Mucosa of descending colon (tissue), 3 donors: ENCODE data around the gene NKX1-1. TPM values are rescaled to one million over a fixed set of nuclear protein-coding genes. Genes with fewer than 3 reads are reported as not detected.

Source experiments
- ATAC-seq: fragments of 200-7000 bp; cut with Tn5 transposase; one replicate; pipeline ENCODE4 v1.9.1; 2020; ENCODE audit warnings: mild to moderate bottlenecking, moderate library complexity
- DNase-seq, 3 donors: peaks; one replicate each; pipeline ENCODE4 v3.0.0-alpha.2; 2020
- H3K36me3 ChIP-seq: fragments of 200-600 bp; one replicate; pipeline ENCODE4 v1.8.0; 2021; ENCODE audit warnings: low read depth, mild to moderate bottlenecking
- H3K4me1 ChIP-seq: fragments of 200-600 bp; one replicate; pipeline ENCODE4 v1.8.0; 2021; ENCODE audit warnings: low read depth, mild to moderate bottlenecking
- H3K4me3 ChIP-seq: fragments of 200-600 bp; one replicate; pipeline ENCODE4 v1.8.0; 2021; ENCODE audit warnings: mild to moderate bottlenecking
- H3K9me3 ChIP-seq: fragments of 200-600 bp; one replicate; pipeline ENCODE4 v1.8.0; 2021; ENCODE audit warnings: mild to moderate bottlenecking
- CTCF ChIP-seq: fragments of 200-600 bp; IDR thresholded peaks from one replicate; pipeline ENCODE4 v1.8.0; 2022; ENCODE audit warnings: antibody characterized with exemption, mild to moderate bottlenecking
- intact Hi-C, 2 donors: fragments of 100-400 bp; cut with DNase I in 1 of 2; cut with micrococcal nuclease in 1 of 2; formaldehyde crosslinking; loops; one replicate each; pipeline versions ENCODE4 v1.11.0 to v1.11.1; 2022; cut with DNase I, micrococcal nuclease
- total RNA-seq, 3 donors: library from RNA; stranded (reverse); fragmentation: NEBNext Ultra II Directional in 2 of 3; extraction: Animal tissue kit (Norgen Biotek cat#: 25700) in 2 of 3; gene quantifications; one replicate each; pipeline versions ENCODE4 v1.2.1 to v1.2.4, GENCODE V29; 2021 to 2023
- donor health status: DM: no; HTN: no; CAD: no; lungs with moderate emphysema.
- donor health status: DM: no; HTN: no; CAD: no.
- donor health status: DM: no; HTN: yes; CAD: no.

The NKX1-1 gene
- total RNA-seq, 3 donors from 2014 or later = not detected

GRCh38 chr4:1449833-1450741, 43.8 kb upstream of the NKX1-1 start:
- no peaks in the 10 kb centered on the region for H3K4me1 ChIP-seq
- no peaks in the 10 kb centered on the region for H3K9me3 ChIP-seq
- intact Hi-C loops = no loop called here
- ATAC-seq (no peak), DNase-seq (no peak)
- TF ChIP-seq CTCF = no peak
- H3K4me3 ChIP-seq = no peak overlapping the region
- no peaks in the 10 kb centered on the region for H3K36me3 ChIP-seq

DNA sequence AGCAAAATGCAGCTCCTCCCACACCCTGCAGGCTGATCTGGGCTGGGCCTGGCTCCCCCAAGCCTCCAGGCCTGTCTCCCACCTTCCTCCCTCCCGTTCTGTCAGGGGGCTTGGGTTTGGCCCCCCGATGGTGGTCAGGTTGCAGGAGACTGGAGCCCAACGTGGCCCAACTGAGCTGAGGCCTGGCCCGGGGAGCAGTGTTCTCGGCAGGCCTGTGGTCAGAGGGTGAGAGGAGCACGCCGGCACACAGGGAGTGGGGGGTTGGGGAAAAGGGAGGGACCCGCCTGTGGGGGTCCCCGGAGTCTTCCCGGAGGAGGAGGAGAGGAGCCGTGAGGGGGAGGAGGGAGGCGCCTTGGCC, 43.2 kb upstream of the NKX1-1 start:
- no peaks in the 10 kb centered on the region for H3K9me3 ChIP-seq
- ATAC-seq (no peak), DNase-seq (no peak)
- no peaks in the 10 kb centered on the region for H3K4me1 ChIP-seq
- H3K36me3 ChIP-seq = no peaks in the 10 kb centered on the region
- intact Hi-C loops = no loop called here
- no peak for TF ChIP-seq CTCF
- no peak overlapping the region for H3K4me3 ChIP-seq

- H3K36me3 ChIP-seq = no peaks in the 10 kb centered on the region
- DNase-seq = peak in 1 of 3 donors; percentile 34
- no peak for ATAC-seq
- no peak for TF ChIP-seq CTCF
- H3K4me3 ChIP-seq = no peak overlapping the region
- H3K4me1 ChIP-seq = no peaks in the 10 kb centered on the region
- intact Hi-C loops = no loop called here
- H3K9me3 ChIP-seq = no peaks in the 10 kb centered on the region
Observed at GRCh38 chr4:1448589-1449420, 42.6 kb upstream of the NKX1-1 start.

- H3K9me3 ChIP-seq = no peaks in the 10 kb centered on the region
- TF ChIP-seq CTCF = no peak
- no peaks in the 10 kb centered on the region for H3K4me1 ChIP-seq
- intact Hi-C loops = no loop called here
- no peak overlapping the region for H3K4me3 ChIP-seq
- ATAC-seq = no peak
- DNase-seq = no peak
- H3K36me3 ChIP-seq = no peaks in the 10 kb centered on the region
Observed at GRCh38 chr4:1447676-1448588, 41.7 kb upstream of the NKX1-1 start.
